HCT116 (cell line): ENCODE results near the gene COL15A1. TPM values are rescaled to one million over a fixed set of nuclear protein-coding genes. Genes with fewer than 3 reads are reported as not detected.

Source experiments
- ATAC-seq: fragments of 200-7000 bp; cut with Tn5 transposase; 2 replicates; pipeline ENCODE4 v1.9.1; 2020; ENCODE audit warnings: mild to moderate bottlenecking, moderate library complexity
- BruUV-seq: library from RNA; stranded (reverse); fragments of 400-500 nt; replicated peaks from 2 replicates; lab custom pipeline; 2021; lab: Mats Ljungman, UMichigan
- CTCF ChIA-PET: fragments of 300-600 bp; sonication (Branson Sonifier 250); formaldehyde crosslinking; loops from one replicate; lab custom pipeline; 2021; ENCODE audit warnings: antibody characterized with exemption; lab: Charles Lee
- POLR2A ChIA-PET: fragments of 300-600, 350-600 bp; sonication (Branson Sonifier 250); formaldehyde crosslinking; loops from one replicate; lab custom pipeline; 2021; ENCODE audit warnings: antibody characterized with exemption; lab: Charles Lee
- RAD21 ChIA-PET, 2 experiments: fragments of 300-600 bp; sonication (Branson Sonifier 250); formaldehyde crosslinking; loops; one replicate each; lab custom pipeline; 2023; ENCODE audit warnings: low total read pairs in 2 of 2; ENCODE audit not compliant: uncharacterized antibody in 2 of 2, unreplicated experiment in 2 of 2, low non-redundant PET in 1 of 2; lab: Charles Lee
- DNase-seq: peaks from one replicate; pipeline ENCODE4 v3.0.0-alpha.2; 2010; ENCODE audit warnings: low read depth, low spot score
- H2AFZ ChIP-seq: fragments of 200-600 bp; shearing (Covaris generic), sonication (generic); 2 replicates; pipeline ENCODE4 v1.6.1; 2017; ENCODE audit warnings: low read depth, mixed run types, mixed read lengths, antibody characterized with exemption, low read length; ENCODE audit not compliant: poor library complexity, severe bottlenecking
- H3K27ac ChIP-seq: 2 replicates; pipeline ENCODE4 v1.5.1; 2012; ENCODE audit warnings: low read depth, low read length
- H3K27me3 ChIP-seq: fragments of 200-600 bp; sonication (generic); 2 replicates; pipeline ENCODE4 v1.6.1; 2016; ENCODE audit warnings: mixed run types, low read length, mixed read lengths; ENCODE audit not compliant: insufficient read depth
- H3K36me3 ChIP-seq, 2 experiments: fragments of 200-500 bp in 1 of 2; fragments of 200-600 bp in 1 of 2; sonication (Bioruptor generic) in 1 of 2; sonication (generic) in 1 of 2; 2 replicates each; pipeline versions ENCODE4 v1.5.1 to v1.6.1; 2014 to 2016; ENCODE audit warnings: low read length in 2 of 2, inconsistent platforms in 1 of 2, mixed read lengths in 1 of 2, mixed run types in 1 of 2; ENCODE audit not compliant: insufficient read depth in 2 of 2, control insufficient read depth in 1 of 2
- H3K4me1 ChIP-seq, 2 experiments: fragments of 200-600 bp in 1 of 2; sonication (generic) in 1 of 2; 2 replicates each; pipeline versions ENCODE4 v1.5.1 to v1.6.1; 2012 to 2017; ENCODE audit warnings: low read length in 2 of 2, inconsistent platforms in 1 of 2, mild to moderate bottlenecking in 1 of 2, mixed read lengths in 1 of 2, mixed run types in 1 of 2, moderate library complexity in 1 of 2; ENCODE audit not compliant: insufficient read depth in 2 of 2, control insufficient read depth in 1 of 2
- H3K4me2 ChIP-seq: fragments of 200-600 bp; sonication (generic); 2 replicates; pipeline ENCODE4 v1.6.1; 2017; ENCODE audit warnings: mixed run types, low read length, mixed read lengths
- H3K4me3 ChIP-seq, 2 experiments: fragments of 200-600 bp in 1 of 2; sonication (generic) in 1 of 2; replicated peaks in 1 of 2; 2 replicates each; pipeline ENCODE4 v1.5.1; 2011 to 2016; ENCODE audit warnings: low read length in 2 of 2, control low read depth in 1 of 2, low read depth in 1 of 2, mild to moderate bottlenecking in 1 of 2, mixed read lengths in 1 of 2, mixed run types in 1 of 2
- H3K79me2 ChIP-seq: fragments of 200-600 bp; sonication (generic); 2 replicates; pipeline ENCODE4 v1.6.1; 2017; ENCODE audit warnings: mild to moderate bottlenecking, mixed run types, low read length, moderate library complexity, mixed read lengths; ENCODE audit not compliant: insufficient read depth
- H3K9ac ChIP-seq: fragments of 200-600 bp; sonication (generic); 2 replicates; pipeline ENCODE4 v1.6.1; 2016; ENCODE audit warnings: low read length, mixed read lengths
- H3K9me2 ChIP-seq: fragments of 200-600 bp; sonication (generic), shearing (Covaris generic); 2 replicates; pipeline ENCODE4 v1.6.1; 2017; ENCODE audit warnings: mixed run types, mild to moderate bottlenecking, moderate library complexity; ENCODE audit not compliant: insufficient read depth
- H3K9me3 ChIP-seq, 2 experiments: fragments of 200-500 bp in 1 of 2; fragments of 200-600 bp in 1 of 2; sonication (Bioruptor generic) in 1 of 2; sonication (generic) in 1 of 2; 2 replicates each; pipeline ENCODE4 v1.6.1; 2014 to 2017; ENCODE audit warnings: low read length in 2 of 2, mixed read lengths in 2 of 2, inconsistent platforms in 1 of 2, low read depth in 1 of 2, mild to moderate bottlenecking in 1 of 2, mixed run types in 1 of 2, moderate library complexity in 1 of 2; ENCODE audit not compliant: control insufficient read depth in 1 of 2, insufficient read depth in 1 of 2
- H4K20me1 ChIP-seq: fragments of 200-600 bp; sonication (generic), shearing (Covaris generic); 2 replicates; pipeline ENCODE4 v1.6.1; 2017; ENCODE audit warnings: mixed run types, mild to moderate bottlenecking, moderate library complexity; ENCODE audit not compliant: insufficient read depth
- CEBPB ChIP-seq: IDR thresholded peaks from 2 replicates; pipeline ENCODE4 v1.6.1; 2012; ENCODE audit warnings: low read depth
- EGR1 ChIP-seq: IDR thresholded peaks from 2 replicates; pipeline ENCODE4 v1.6.1; 2012; ENCODE audit warnings: low read depth
- ELF1 ChIP-seq: IDR thresholded peaks from 2 replicates; pipeline ENCODE4 v1.6.1; 2012; ENCODE audit warnings: low read depth, borderline replicate concordance
- EZH2 ChIP-seq: fragments of 200-600 bp; sonication (generic); IDR thresholded peaks from 2 replicates; pipeline ENCODE4 v1.6.1; 2017; ENCODE audit warnings: antibody characterized with exemption, mixed run types
- EZH2phosphoT487 ChIP-seq: fragments of 200-600 bp; IDR thresholded peaks from 2 replicates; pipeline ENCODE4 v1.6.1; 2018; ENCODE audit warnings: antibody characterized with exemption, borderline replicate concordance
- JUND ChIP-seq: IDR thresholded peaks from 2 replicates; pipeline ENCODE4 v1.6.1; 2012
- POLR2A ChIP-seq: IDR thresholded peaks from 2 replicates; pipeline ENCODE4 v1.7.0; 2011; ENCODE audit warnings: borderline replicate concordance; ENCODE audit not compliant: insufficient read depth, insufficient read length; ENCODE audit errors: extremely low read depth
- POLR2AphosphoS5 ChIP-seq: IDR thresholded peaks from 2 replicates; pipeline ENCODE4 v1.6.1; 2011; ENCODE audit warnings: mild to moderate bottlenecking, low read depth, low read length, moderate library complexity
- RAD21 ChIP-seq: IDR thresholded peaks from 2 replicates; pipeline ENCODE4 v1.6.1; 2012; ENCODE audit warnings: low read depth, mild to moderate bottlenecking
- REST ChIP-seq: IDR thresholded peaks from 2 replicates; pipeline ENCODE4 v1.6.1; 2012; ENCODE audit warnings: low read depth
- SIN3A ChIP-seq: IDR thresholded peaks from 2 replicates; pipeline ENCODE4 v1.6.1; 2012; ENCODE audit warnings: low read depth
- SP1 ChIP-seq: IDR thresholded peaks from 2 replicates; pipeline ENCODE4 v1.6.1; 2012; ENCODE audit warnings: low read depth
- TCF7L2 ChIP-seq: IDR thresholded peaks from 2 replicates; pipeline ENCODE4 v1.7.0; 2011; ENCODE audit warnings: borderline replicate concordance, inconsistent platforms; ENCODE audit not compliant: insufficient read depth, insufficient read length; ENCODE audit errors: extremely low read depth
- YY1 ChIP-seq: IDR thresholded peaks from 2 replicates; pipeline ENCODE4 v1.6.1; 2011; ENCODE audit warnings: low read length, low read depth, moderate library complexity, mild to moderate bottlenecking; ENCODE audit not compliant: insufficient replicate concordance; ENCODE audit errors: extremely low read depth
- ZFX ChIP-seq: fragments of 450-650 bp; IDR thresholded peaks from 2 replicates; pipeline ENCODE4 v1.6.1; 2017
- ZNF274 ChIP-seq: fragments of 200-500 bp; sonication (Bioruptor generic); IDR thresholded peaks from 2 replicates; pipeline ENCODE4 v1.6.1; 2014; ENCODE audit warnings: mild to moderate bottlenecking, low read depth, low read length, inconsistent platforms
- intact Hi-C: fragments of 100-400 bp; cut with micrococcal nuclease; formaldehyde crosslinking; loops from 2 replicates; pipeline ENCODE4 v1.10.0; 2022
- total RNA-seq: library from RNA; stranded (reverse); gene quantifications from one replicate; pipeline ENCODE4 v1.2.1, GENCODE V29; 2021; ENCODE audit not compliant: unreplicated experiment

COL15A1 gene
- total RNA-seq, 1 experiment from 2014 or later, result 0.15 TPM

GRCh38 chr9:98896632-98897031, 47.1 kb upstream of the COL15A1 start:
- CTCF ChIA-PET, result no interaction called here
- H3K27ac ChIP-seq, result no peak overlapping the region
- DNase-seq (no peak), ATAC-seq (no peak)
- no peak overlapping the region for H3K9ac ChIP-seq
- H3K4me3 ChIP-seq, result no peak overlapping the region
- H3K36me3 ChIP-seq, result no peaks in the 10 kb centered on the region
- H2AFZ ChIP-seq, result no peak overlapping the region
- H3K79me2 ChIP-seq, result no peaks in the 10 kb centered on the region
- no TSS peak for BruUV-seq
- POLR2A ChIA-PET, result interaction anchor here (1.0 kb wide), 1 partner anchor 9 kb away, joined by 4 read pairs; no protein-coding TSS in a partner anchor
- H3K27me3 ChIP-seq, result no peaks in the 10 kb centered on the region
- no peaks in the 10 kb centered on the region for H3K9me2 ChIP-seq
- H4K20me1 ChIP-seq, result no peaks in the 10 kb centered on the region
- TF ChIP-seq RAD21, result no peak
- no peak for TF ChIP-seq EGR1
- TF ChIP-seq EZH2, result no peak
- TF ChIP-seq POLR2A, result no peak
- TF ChIP-seq ZNF274, result no peak
- no peak for TF ChIP-seq REST
- TF ChIP-seq SIN3A, result no peak
- intact Hi-C loops, result no loop called here
- RAD21 ChIA-PET, result no interaction called here
- no peaks in the 10 kb centered on the region for H3K4me1 ChIP-seq
- no peaks in the 10 kb centered on the region for H3K9me3 ChIP-seq
- no peak overlapping the region for H3K4me2 ChIP-seq

GRCh38 chr9:98897745-98898144, 46.0 kb upstream of the COL15A1 start:
- intact Hi-C loops, result no loop called here
- Histone ChIP-seq H3K4me1 (no peaks in the 10 kb centered on the region), H4K20me1 (no peaks in the 10 kb centered on the region), H3K4me3 (no peak overlapping the region), H3K9me3 (no peaks in the 10 kb centered on the region), H3K27ac (no peak overlapping the region), H3K9ac (no peak overlapping the region), H3K36me3 (no peaks in the 10 kb centered on the region), H3K9me2 (no peaks in the 10 kb centered on the region), H3K79me2 (no peaks in the 10 kb centered on the region), H3K4me2 (no peak overlapping the region), H3K27me3 (no peaks in the 10 kb centered on the region)
- ATAC-seq, result no peak
- BruUV-seq, result no TSS peak
- RAD21 ChIA-PET, result no interaction called here
- CTCF ChIA-PET, result no interaction called here
- DNase-seq, result no peak
- POLR2A ChIA-PET, result no interaction called here
- TF ChIP-seq ZFX (no peak), YY1 (no peak), RAD21 (no peak), TCF7L2 (no peak), JUND (no peak), REST (no peak), ELF1 (no peak), EZH2 (no peak), SIN3A (no peak), SP1 (no peak), POLR2AphosphoS5 (no peak), EZH2phosphoT487 (no peak), CEBPB (no peak)
- TF ChIP-seq, all 23 proteins: peak for 0
- no peak overlapping the region for H2AFZ ChIP-seq
